Renal pelvis (tissue), 4 donors: Measurements from ENCODE around the gene TAF5L. TPM values are rescaled to one million over a fixed set of nuclear protein-coding genes. Genes with fewer than 3 reads are reported as not detected.
A peak's percentile ranks its signal among the peaks of the same experiment; 100 is the strongest.
"Not testable (repeated sequence)": the region's sequence is repeated elsewhere in the genome, so short reads cannot be mapped to it uniquely, and the experiment has no call there.

Experiments
- DNase-seq: peaks from one replicate; pipeline ENCODE4 v3.0.0-alpha.2; 2013
- polyA plus RNA-seq, 3 donors: library from polyadenylated mRNA; unstranded; fragments of 120-200 nt; gene quantifications; one replicate each; pipeline ENCODE4 v1.2.1, GENCODE V29; 2013; ENCODE audit not compliant: insufficient read length in 3 of 3

Gene TAF5L
- polyA plus RNA-seq, 3 donors, result 17.8 to 20.5 (median 18.8) TPM

GRCh38 chr1:229645324-229645993 lies 19.5 kb upstream of the TAF5L start:
- DNase-seq, result no peak

- DNase-seq, result no peak
These were observed 18.2 kb upstream of the TAF5L start for GRCh38 chr1:229643996-229644745.

- DNase-seq, result no peak
These were observed 17.0 kb upstream of the TAF5L start for GRCh38 chr1:229642970-229643369.

- DNase-seq, result no peak
These were observed 16.5 kb upstream of the TAF5L start for GRCh38 chr1:229642376-229642775.

GRCh38 chr1:229641306-229641705 lies 15.4 kb upstream of the TAF5L start:
- no peak for DNase-seq

GRCh38 chr1:229640455-229640854 lies 14.5 kb upstream of the TAF5L start:
- no peak for DNase-seq

GRCh38 chr1:229637746-229638145 lies 11.8 kb upstream of the TAF5L start:
- DNase-seq, result no peak

GRCh38 chr1:229636042-229636441 lies 10.1 kb upstream of the TAF5L start:
- DNase-seq, result no peak

- no peak for DNase-seq
These were observed 6.0 kb upstream of the TAF5L start for GRCh38 chr1:229631966-229632365.

GRCh38 chr1:229631148-229631547 lies 5.2 kb upstream of the TAF5L start:
- DNase-seq, result no peak

- no peak for DNase-seq
These were observed 3.3 kb upstream of the TAF5L start for GRCh38 chr1:229629261-229629660.

- DNase-seq, result no peak
These were observed 1.1 kb upstream of the TAF5L start for GRCh38 chr1:229627003-229627402.

- DNase-seq, result peak; percentile 42
These were observed 629 bp downstream of the TAF5L start for GRCh38 chr1:229625071-229625914.

- no peak for DNase-seq
These were observed 1.3 kb downstream of the TAF5L start for GRCh38 chr1:229624521-229625070.

GRCh38 chr1:229623838-229624237 lies 2.1 kb downstream of the TAF5L start:
- no peak for DNase-seq

GRCh38 chr1:229623225-229623624 lies 2.7 kb downstream of the TAF5L start:
- DNase-seq, result no peak

GRCh38 chr1:229622641-229623120 lies 3.2 kb downstream of the TAF5L start:
- DNase-seq, result not testable (repeated sequence)

GRCh38 chr1:229621663-229622062 lies 4.3 kb downstream of the TAF5L start:
- DNase-seq, result no peak

GRCh38 chr1:229620876-229621275 lies 5.0 kb downstream of the TAF5L start:
- no peak for DNase-seq

GRCh38 chr1:229619614-229620013 lies 6.3 kb downstream of the TAF5L start:
- DNase-seq, result no peak

GRCh38 chr1:229619002-229619401 lies 6.9 kb downstream of the TAF5L start:
- DNase-seq, result no peak
